Esophagus muscularis mucosa (tissue), 3 donors: ENCODE data around the gene BTBD9.

Experiments
- POLR2A ChIP-seq: fragments of 450-650 bp; IDR thresholded peaks from one replicate; pipeline ENCODE4 v1.6.1; 2017; ENCODE audit warnings: antibody characterized with exemption, moderate library complexity, mild to moderate bottlenecking, low read depth
- TF ChIP-seq, protein P1 (sequence below), 3 experiments: fragments of 200-600 bp in 2 of 3; fragments of 450-650 bp in 1 of 3; sonication (generic) in 2 of 3; IDR thresholded peaks; one replicate each; pipeline ENCODE4 v1.5.1; 2017 to 2019; ENCODE audit warnings: antibody characterized with exemption in 3 of 3, mild to moderate bottlenecking in 2 of 3, moderate library complexity in 1 of 3

DNA sequence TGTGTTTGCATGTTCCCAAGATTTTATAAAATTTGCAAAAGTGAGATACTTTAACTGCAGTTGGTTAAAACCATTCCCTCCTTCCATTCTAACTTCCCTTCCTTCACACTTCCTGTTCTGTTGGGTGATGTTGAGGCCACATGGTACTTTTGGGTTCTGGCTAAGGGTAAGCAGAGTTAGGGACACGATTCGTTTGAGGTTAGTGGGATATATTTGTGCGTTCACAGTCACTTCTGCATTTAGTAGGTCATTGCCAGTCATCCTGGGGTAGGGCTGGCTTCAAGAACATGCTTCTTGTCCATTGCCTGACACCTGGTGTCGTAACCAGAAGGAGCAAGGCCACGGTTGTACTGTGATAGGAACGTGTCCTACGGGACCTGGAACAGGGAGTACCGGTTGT, 480.1 kb downstream of the BTBD9 start:
- TF ChIP-seq, protein P1, sequence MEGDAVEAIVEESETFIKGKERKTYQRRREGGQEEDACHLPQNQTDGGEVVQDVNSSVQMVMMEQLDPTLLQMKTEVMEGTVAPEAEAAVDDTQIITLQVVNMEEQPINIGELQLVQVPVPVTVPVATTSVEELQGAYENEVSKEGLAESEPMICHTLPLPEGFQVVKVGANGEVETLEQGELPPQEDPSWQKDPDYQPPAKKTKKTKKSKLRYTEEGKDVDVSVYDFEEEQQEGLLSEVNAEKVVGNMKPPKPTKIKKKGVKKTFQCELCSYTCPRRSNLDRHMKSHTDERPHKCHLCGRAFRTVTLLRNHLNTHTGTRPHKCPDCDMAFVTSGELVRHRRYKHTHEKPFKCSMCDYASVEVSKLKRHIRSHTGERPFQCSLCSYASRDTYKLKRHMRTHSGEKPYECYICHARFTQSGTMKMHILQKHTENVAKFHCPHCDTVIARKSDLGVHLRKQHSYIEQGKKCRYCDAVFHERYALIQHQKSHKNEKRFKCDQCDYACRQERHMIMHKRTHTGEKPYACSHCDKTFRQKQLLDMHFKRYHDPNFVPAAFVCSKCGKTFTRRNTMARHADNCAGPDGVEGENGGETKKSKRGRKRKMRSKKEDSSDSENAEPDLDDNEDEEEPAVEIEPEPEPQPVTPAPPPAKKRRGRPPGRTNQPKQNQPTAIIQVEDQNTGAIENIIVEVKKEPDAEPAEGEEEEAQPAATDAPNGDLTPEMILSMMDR (IDR thresholded peaks at IDR 0.05): no peak
- TF ChIP-seq POLR2A: no peak
